HEK293 (cell line): ENCODE measurements around the gene DLGAP4.

ENCODE experiments used
- GLIS2 ChIP-seq: fragments of 450-650 bp; formaldehyde crosslinking; IDR thresholded peaks from 2 replicates; pipeline ENCODE4 v1.5.1; 2016; ENCODE audit warnings: missing biosample characterization, missing genetic modification characterization
- HOXC10 ChIP-seq: sonication (generic); formaldehyde crosslinking; IDR thresholded peaks from 2 replicates; pipeline ENCODE4 v1.8.1; 2023; ENCODE audit warnings: mild to moderate bottlenecking, missing genetic modification reagents
- MYNN ChIP-seq: fragments of 450-650 bp; formaldehyde crosslinking; IDR thresholded peaks from 2 replicates; pipeline ENCODE4 v1.5.1; 2016; ENCODE audit warnings: missing biosample characterization, missing genetic modification characterization, borderline replicate concordance
- PRDM2 ChIP-seq: fragments of 450-650 bp; formaldehyde crosslinking; IDR thresholded peaks from 2 replicates; pipeline ENCODE4 v1.5.1; 2016; ENCODE audit warnings: missing biosample characterization, missing genetic modification characterization, borderline replicate concordance
- RBAK ChIP-seq: fragments of 450-650 bp; formaldehyde crosslinking; IDR thresholded peaks from 2 replicates; pipeline ENCODE4 v1.5.1; 2016; ENCODE audit warnings: missing biosample characterization, missing genetic modification characterization
- TRIM28 ChIP-seq: IDR thresholded peaks from 2 replicates; pipeline ENCODE4 v1.6.1; 2011; ENCODE audit warnings: low read length, control low read depth, borderline replicate concordance
- ZBTB1 ChIP-seq: fragments of 450-650 bp; formaldehyde crosslinking; IDR thresholded peaks from 2 replicates; pipeline ENCODE4 v1.5.1; 2016; ENCODE audit warnings: missing biosample characterization, missing genetic modification characterization
- ZBTB44 ChIP-seq: fragments of 450-650 bp; IDR thresholded peaks from 2 replicates; pipeline ENCODE4 v1.5.1; 2018; ENCODE audit warnings: missing biosample characterization, mild to moderate bottlenecking, missing genetic modification characterization
- ZBTB7A ChIP-seq: fragments of 450-650 bp; formaldehyde crosslinking; IDR thresholded peaks from 2 replicates; pipeline ENCODE4 v1.5.1; 2016; ENCODE audit warnings: low read depth, missing biosample characterization, missing genetic modification characterization
- ZFHX2 ChIP-seq: fragments of 450-650 bp; formaldehyde crosslinking; conservative IDR thresholded peaks from 2 replicates; pipeline ENCODE4 v1.5.1; 2016; ENCODE audit warnings: missing biosample characterization, missing genetic modification characterization
- ZNF133 ChIP-seq: fragments of 450-650 bp; formaldehyde crosslinking; IDR thresholded peaks from 2 replicates; pipeline ENCODE4 v1.5.1; 2016; ENCODE audit warnings: missing biosample characterization, missing genetic modification characterization
- ZNF155 ChIP-seq: fragments of 450-650 bp; formaldehyde crosslinking; IDR thresholded peaks from 2 replicates; pipeline ENCODE4 v1.5.1; 2016; ENCODE audit warnings: missing biosample characterization, missing genetic modification characterization
- ZNF174 ChIP-seq: fragments of 450-650 bp; formaldehyde crosslinking; IDR thresholded peaks from 2 replicates; pipeline ENCODE4 v1.5.0; 2017; ENCODE audit warnings: missing biosample characterization, mild to moderate bottlenecking, missing genetic modification characterization
- ZNF2 ChIP-seq: fragments of 450-650 bp; formaldehyde crosslinking; IDR thresholded peaks from 2 replicates; pipeline ENCODE4 v1.5.1; 2016; ENCODE audit warnings: missing biosample characterization, missing genetic modification characterization
- ZNF214 ChIP-seq: fragments of 450-650 bp; formaldehyde crosslinking; IDR thresholded peaks from 2 replicates; pipeline ENCODE4 v1.5.1; 2017; ENCODE audit warnings: missing biosample characterization, mild to moderate bottlenecking, missing genetic modification characterization, borderline replicate concordance
- ZNF221 ChIP-seq: fragments of 450-650 bp; formaldehyde crosslinking; IDR thresholded peaks from 2 replicates; pipeline ENCODE4 v1.5.1; 2017; ENCODE audit warnings: missing biosample characterization, missing genetic modification characterization, borderline replicate concordance
- ZNF23 ChIP-seq: fragments of 450-650 bp; formaldehyde crosslinking; IDR thresholded peaks from 2 replicates; pipeline ENCODE4 v1.5.1; 2016; ENCODE audit warnings: missing biosample characterization, missing genetic modification characterization, borderline replicate concordance
- ZNF362 ChIP-seq: fragments of 450-650 bp; formaldehyde crosslinking; IDR thresholded peaks from 2 replicates; pipeline ENCODE4 v1.5.1; 2016; ENCODE audit warnings: missing biosample characterization, missing genetic modification characterization
- ZNF426 ChIP-seq: fragments of 450-650 bp; formaldehyde crosslinking; IDR thresholded peaks from 2 replicates; pipeline ENCODE4 v1.5.1; 2017; ENCODE audit warnings: missing biosample characterization, missing genetic modification characterization, mild to moderate bottlenecking, inconsistent platforms, moderate library complexity
- ZNF501 ChIP-seq: fragments of 450-650 bp; formaldehyde crosslinking; IDR thresholded peaks from 2 replicates; pipeline ENCODE4 v1.5.1; 2016; ENCODE audit warnings: missing biosample characterization, missing genetic modification characterization
- ZNF521 ChIP-seq: fragments of 450-650 bp; formaldehyde crosslinking; IDR thresholded peaks from 2 replicates; pipeline ENCODE4 v1.5.1; 2017; ENCODE audit warnings: missing biosample characterization, mild to moderate bottlenecking, missing genetic modification characterization
- ZNF560 ChIP-seq: fragments of 450-650 bp; formaldehyde crosslinking; IDR thresholded peaks from 2 replicates; pipeline ENCODE4 v1.5.1; 2017; ENCODE audit warnings: missing biosample characterization, missing genetic modification characterization, borderline replicate concordance
- ZNF600 ChIP-seq: fragments of 450-650 bp; formaldehyde crosslinking; IDR thresholded peaks from 2 replicates; pipeline ENCODE4 v1.5.1; 2016; ENCODE audit warnings: missing biosample characterization, missing genetic modification characterization
- ZNF624 ChIP-seq: fragments of 450-650 bp; formaldehyde crosslinking; IDR thresholded peaks from 2 replicates; pipeline ENCODE4 v1.5.1; 2017; ENCODE audit warnings: missing biosample characterization, missing genetic modification characterization
- ZNF654 ChIP-seq: fragments of 450-650 bp; formaldehyde crosslinking; IDR thresholded peaks from 2 replicates; pipeline ENCODE4 v1.5.1; 2016; ENCODE audit warnings: low read depth, missing biosample characterization, missing genetic modification characterization
- ZNF747 ChIP-seq: fragments of 450-650 bp; formaldehyde crosslinking; IDR thresholded peaks from 2 replicates; pipeline ENCODE4 v1.5.1; 2016; ENCODE audit warnings: missing biosample characterization, missing genetic modification characterization
- ZSCAN23 ChIP-seq: fragments of 450-650 bp; formaldehyde crosslinking; IDR thresholded peaks from 2 replicates; pipeline ENCODE4 v1.5.1; 2016; ENCODE audit warnings: missing biosample characterization, missing genetic modification characterization

DLGAP4 gene

GRCh38 chr20:36573103-36573797 is 267.1 kb downstream of the DLGAP4 start, which contains the start of gene TGIF2 (continued):
- TF ChIP-seq HOXC10, result no peak
- no peak for TF ChIP-seq ZNF2 (tag by site-specific recombination)
- no peak for TF ChIP-seq ZBTB7A (tag by site-specific recombination)
- TF ChIP-seq ZBTB1, result no peak
- TF ChIP-seq ZNF155 (tag by site-specific recombination), result no peak
- TF ChIP-seq ZNF560 (tag by site-specific recombination), result no peak
- TF ChIP-seq ZNF426 (tag by site-specific recombination), result no peak
- TF ChIP-seq ZNF747, result no peak
- TF ChIP-seq ZNF654 (tag by site-specific recombination), result no peak
- TF ChIP-seq ZSCAN23 (tag by site-specific recombination), result peak; percentile 40; the same call in 1 of the 2 replicates
- no peak for TF ChIP-seq RBAK (tag by site-specific recombination)
- TF ChIP-seq PRDM2 (tag by site-specific recombination), result no peak
- no peak for TF ChIP-seq ZNF221
- peak; percentile 51; the same call in 1 of the 2 replicates for TF ChIP-seq ZNF600 (tag by site-specific recombination)
- TF ChIP-seq ZNF23 (tag by site-specific recombination), result no peak
- peak; percentile 62 for TF ChIP-seq GLIS2 (tag by site-specific recombination)
- TF ChIP-seq ZFHX2 (tag by site-specific recombination), result 0 out of 2 replicates have a peak, but pooled peaks have one; percentile 36
- peak; percentile 74 for TF ChIP-seq ZBTB44 (tag by site-specific recombination)
- TF ChIP-seq ZNF133 (tag by site-specific recombination), result no peak
- TF ChIP-seq TRIM28, result no peak
- TF ChIP-seq ZNF624 (tag by site-specific recombination), result no peak
- TF ChIP-seq ZNF501, result no peak
- TF ChIP-seq MYNN (tag by site-specific recombination), result no peak
- TF ChIP-seq ZNF174 (tag by site-specific recombination), result no peak
- no peak for TF ChIP-seq ZNF521 (tag by site-specific recombination)
- TF ChIP-seq ZNF362, result no peak
- no peak for TF ChIP-seq ZNF214
